ENCODE data around the gene CIROP.

- TF ChIP-seq, protein P1, sequence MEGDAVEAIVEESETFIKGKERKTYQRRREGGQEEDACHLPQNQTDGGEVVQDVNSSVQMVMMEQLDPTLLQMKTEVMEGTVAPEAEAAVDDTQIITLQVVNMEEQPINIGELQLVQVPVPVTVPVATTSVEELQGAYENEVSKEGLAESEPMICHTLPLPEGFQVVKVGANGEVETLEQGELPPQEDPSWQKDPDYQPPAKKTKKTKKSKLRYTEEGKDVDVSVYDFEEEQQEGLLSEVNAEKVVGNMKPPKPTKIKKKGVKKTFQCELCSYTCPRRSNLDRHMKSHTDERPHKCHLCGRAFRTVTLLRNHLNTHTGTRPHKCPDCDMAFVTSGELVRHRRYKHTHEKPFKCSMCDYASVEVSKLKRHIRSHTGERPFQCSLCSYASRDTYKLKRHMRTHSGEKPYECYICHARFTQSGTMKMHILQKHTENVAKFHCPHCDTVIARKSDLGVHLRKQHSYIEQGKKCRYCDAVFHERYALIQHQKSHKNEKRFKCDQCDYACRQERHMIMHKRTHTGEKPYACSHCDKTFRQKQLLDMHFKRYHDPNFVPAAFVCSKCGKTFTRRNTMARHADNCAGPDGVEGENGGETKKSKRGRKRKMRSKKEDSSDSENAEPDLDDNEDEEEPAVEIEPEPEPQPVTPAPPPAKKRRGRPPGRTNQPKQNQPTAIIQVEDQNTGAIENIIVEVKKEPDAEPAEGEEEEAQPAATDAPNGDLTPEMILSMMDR (IDR thresholded peaks at IDR 0.05) = no peak
- no peak for TF ChIP-seq POLR2A (IDR thresholded peaks at IDR 0.05)
These were observed 26.1 kb downstream of the CIROP start for GRCh38 chr14:23078692-23079116.
